K562 (cell line): ENCODE measurements around the gene DLK1. TPM values are rescaled to one million over a fixed set of nuclear protein-coding genes. Genes with fewer than 3 reads are reported as not detected.

Experiments
- AFF4 ChIP-seq: sonication (generic); formaldehyde crosslinking; IDR thresholded peaks from 2 replicates; pipeline ENCODE4 v1.8.0; 2023; ENCODE audit warnings: mild to moderate bottlenecking, missing genetic modification reagents
- CEBPZ ChIP-seq: fragments of 150-350 bp; IDR thresholded peaks from 2 replicates; pipeline ENCODE4 v1.6.1; 2014; ENCODE audit warnings: low read depth, mild to moderate bottlenecking, low read length, borderline replicate concordance
- MTA1 ChIP-seq: fragments of 450-650 bp; IDR thresholded peaks from 2 replicates; pipeline ENCODE4 v1.6.1; 2017; ENCODE audit warnings: borderline replicate concordance
- SIRT6 ChIP-seq: IDR thresholded peaks from one replicate; pipeline ENCODE4 v1.6.1; 2012; ENCODE audit warnings: low read depth, mild to moderate bottlenecking, control low read depth, inconsistent platforms, low read length, moderate library complexity
- SRSF1 ChIP-seq: fragments of 200-400 bp; formaldehyde crosslinking; IDR thresholded peaks from 2 replicates; pipeline ENCODE4 v1.6.1; 2017; ENCODE audit warnings: mild to moderate bottlenecking, low read depth, low read length, moderate library complexity
- ZNF717 ChIP-seq: fragments of 250-450 bp; sonication (Bioruptor Pico); IDR thresholded peaks from 2 replicates; pipeline ENCODE4 v1.5.0; 2021
- polyA plus RNA-seq, 8 experiments: library from polyadenylated mRNA; depleted of rRNA in 4 of 8; stranded (reverse) in 5 of 8; unstranded in 3 of 8; fragments of >200 nt; fragmentation: Nextera tagmentation in 2 of 8; fragmentation: Illumina TruSeq in 1 of 8; extraction: Ambion mirVana in 2 of 8; extraction: Trizol in 1 of 8; gene quantifications; 2 replicates each; pipeline versions ENCODE4 v1.2.1 to v1.2.3, GENCODE V29; 2011 to 2014; ENCODE audit warnings: inconsistent platforms in 1 of 8, missing spikeins in 1 of 8
- total RNA-seq, 7 experiments: library from RNA; depleted of rRNA in 6 of 7; stranded (reverse); fragments of >200 nt in 6 of 7; fragmentation: Illumina TruSeq in 2 of 7; extraction: Trizol in 2 of 7; gene quantifications; 2 replicates each; pipeline versions ENCODE4 v1.2.1 to v1.2.3, GENCODE V29; 2011 to 2021; ENCODE audit warnings: low replicate concordance in 1 of 7

The DLK1 gene
- total and polyA plus RNA-seq, 9 of the 15 experiments (the other 6 are each of a cell fraction or from before 2014, with no cell fraction given): 4.4 to 97.2 (median 15.3) TPM

GRCh38 chr14:100785338-100785615 lies 58.6 kb downstream of the DLK1 start (continued):
- TF ChIP-seq AFF4 (CRISPR knock-in tag) (no peak), ZNF717 (CRISPR knock-in tag) (no peak), SRSF1 (no peak), SIRT6 (no peak), CEBPZ (no peak), MTA1 (no peak)
